Measurements from ENCODE around the gene ZNF784.

GRCh38 chr19:55593096-55593772 is 31.1 kb downstream of the ZNF784 start:
- TF ChIP-seq CTCF (IDR thresholded peaks at IDR 0.05) = no peak
- no peak for TF ChIP-seq POLR2AphosphoS5 (IDR thresholded peaks at IDR 0.05)
